ENCODE results near the gene NELFA.
"Not testable (repeated sequence)": the region's sequence is repeated elsewhere in the genome, so short reads cannot be mapped to it uniquely, and the experiment has no call there.

The NELFA gene

GRCh38 chr4:1993718-1994516 lies 14.9 kb downstream of the NELFA start:
- not testable (repeated sequence) for DNase-seq (ENCODE audit: low spot score)

DNA sequence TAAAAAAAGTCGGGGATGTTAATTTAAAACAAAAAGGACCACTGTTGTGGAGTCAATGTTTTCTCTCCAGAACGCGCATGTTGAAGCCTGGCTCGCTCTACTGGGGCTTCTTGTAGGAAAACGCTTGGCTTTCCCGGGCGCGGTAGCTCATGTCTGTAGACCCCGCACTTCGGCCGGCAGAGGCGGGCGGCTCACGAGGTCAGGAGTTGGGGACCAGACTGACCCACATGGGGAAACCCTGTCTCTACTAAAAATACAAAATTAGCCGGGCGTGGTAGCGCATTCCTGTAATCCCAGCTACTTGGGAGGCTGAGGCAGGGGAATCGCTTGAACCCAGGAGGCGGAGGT lies 15.6 kb downstream of the NELFA start:
- DNase-seq (ENCODE audit: low spot score) = no peak

GRCh38 chr4:1992468-1993168 lies 16.2 kb downstream of the NELFA start:
- no peak for DNase-seq (ENCODE audit: low spot score)

DNA sequence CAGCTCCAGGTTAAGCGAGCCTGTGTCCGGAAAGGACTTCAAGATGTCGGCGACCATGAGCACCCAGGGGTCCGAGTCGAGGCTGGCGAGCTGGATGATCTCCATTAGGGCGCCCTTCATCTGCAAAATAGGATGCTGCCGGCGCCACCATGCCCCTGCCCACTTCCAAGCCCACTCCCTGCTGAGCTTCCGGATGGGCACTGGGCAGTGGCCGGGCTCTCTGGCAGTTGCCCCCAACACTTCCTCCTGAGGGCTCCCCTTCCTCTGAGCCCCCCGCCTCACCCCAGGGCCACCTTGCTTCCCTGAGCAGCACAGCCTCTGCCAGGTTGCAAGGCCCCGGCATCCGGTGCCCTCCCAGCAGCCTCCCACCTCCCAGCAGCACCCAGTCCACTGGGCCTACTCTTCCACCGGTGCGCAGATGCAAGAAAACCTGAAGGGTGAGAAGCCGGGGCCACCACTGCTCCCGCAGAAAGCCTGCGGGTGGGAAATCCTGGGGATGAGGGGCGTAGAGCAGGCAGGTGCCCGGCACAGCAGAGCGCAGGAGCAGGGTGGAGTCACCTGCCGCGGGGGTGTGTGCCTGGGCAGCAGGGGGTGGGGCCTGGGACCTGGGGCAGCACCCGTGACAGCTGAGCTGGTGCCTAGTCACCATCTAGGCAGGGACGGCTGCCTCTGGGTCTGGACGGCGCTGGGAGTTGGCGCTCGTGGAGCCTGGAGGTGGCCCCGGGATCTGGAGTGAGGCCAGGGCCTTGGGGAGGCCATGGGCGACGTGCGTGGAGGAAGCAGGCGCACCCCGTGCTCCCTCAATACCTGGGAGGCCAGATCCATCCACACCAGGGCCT lies 17.0 kb downstream of the NELFA start:
- no peak for DNase-seq (ENCODE audit: low spot score)

GRCh38 chr4:1991087-1991486 lies 17.7 kb downstream of the NELFA start:
- DNase-seq (ENCODE audit: low spot score) = no peak

DNA sequence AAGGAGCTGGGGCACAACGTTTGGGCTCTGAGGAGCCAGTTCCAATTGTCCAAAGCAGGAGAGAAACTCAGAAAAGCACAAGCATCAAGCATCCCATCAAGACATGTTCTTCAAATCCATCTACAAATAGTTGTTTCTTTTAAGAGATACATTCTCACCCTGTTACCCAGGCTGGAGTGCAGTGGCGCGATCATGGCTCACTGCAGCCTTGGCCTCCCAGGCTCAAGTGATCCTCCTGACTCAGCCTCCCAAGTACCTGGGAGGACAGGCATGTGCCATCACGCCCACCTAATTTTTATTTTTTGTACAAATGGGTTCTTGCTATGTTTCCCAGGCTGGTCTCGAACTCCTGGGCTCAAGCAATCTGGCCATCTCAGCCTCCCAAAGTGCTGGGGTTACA lies 18.1 kb downstream of the NELFA start:
- DNase-seq (ENCODE audit: low spot score) = no peak

DNA sequence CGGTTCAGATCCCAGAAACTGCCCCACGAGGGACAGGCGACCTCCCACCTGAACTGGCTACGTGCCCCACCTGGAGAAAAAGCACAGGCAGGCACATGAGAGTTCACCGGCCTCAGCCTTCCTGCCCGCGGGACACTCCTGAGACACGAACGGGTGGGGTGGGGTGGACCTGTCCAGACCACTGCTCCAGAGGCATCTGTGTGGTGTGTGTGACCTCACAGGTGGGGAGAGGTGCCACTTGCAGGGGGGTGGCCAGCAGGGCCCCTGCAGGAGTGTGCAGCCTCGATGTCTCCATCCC lies 18.5 kb downstream of the NELFA start:
- no peak for DNase-seq (ENCODE audit: low spot score)

DNA sequence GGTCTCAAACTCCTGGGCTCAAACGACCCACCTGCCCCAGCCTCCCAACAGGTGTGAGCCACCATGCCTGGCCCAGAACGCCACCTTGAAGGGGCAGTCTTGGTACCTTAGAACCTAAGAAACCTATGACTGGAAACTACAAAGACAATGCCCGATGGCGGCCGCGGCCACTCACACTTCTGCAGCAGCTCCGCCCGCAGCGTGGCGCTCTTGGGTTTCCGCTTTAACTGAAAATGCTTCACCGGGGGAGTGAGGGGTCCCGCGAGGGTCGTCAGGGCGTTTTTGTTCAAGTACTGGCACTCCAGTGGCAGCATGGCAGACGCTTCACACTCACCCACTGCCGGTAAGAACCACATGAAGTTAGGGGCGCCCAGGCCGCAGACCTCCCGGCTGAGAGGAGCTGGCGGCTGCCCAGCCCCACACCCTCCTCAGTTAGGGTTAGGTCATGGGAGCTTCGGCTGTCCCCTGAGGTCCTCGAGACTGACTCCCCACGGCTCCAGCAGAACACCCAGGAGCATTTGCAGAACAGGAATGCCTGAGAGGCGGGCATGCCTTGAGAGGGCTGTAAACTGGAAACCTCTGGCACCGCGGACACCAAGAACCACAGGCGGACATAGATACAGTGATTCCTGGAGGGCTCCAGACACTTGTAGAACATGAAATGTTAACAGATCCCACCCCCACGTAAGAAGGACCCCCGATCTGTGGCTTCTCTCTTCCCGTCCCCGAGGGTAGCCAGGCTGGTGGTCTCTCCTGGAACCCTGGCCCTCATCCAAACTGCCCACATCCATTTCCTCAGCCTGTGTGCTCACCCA lies 19.0 kb downstream of the NELFA start:
- no peak for DNase-seq (ENCODE audit: low spot score)

GRCh38 chr4:1988327-1988724 lies 20.4 kb downstream of the NELFA start:
- DNase-seq (ENCODE audit: low spot score) = no peak

GRCh38 chr4:1987721-1988326 lies 20.9 kb downstream of the NELFA start:
- no peak for DNase-seq (ENCODE audit: low spot score)

GRCh38 chr4:1987296-1987695 lies 21.5 kb downstream of the NELFA start:
- DNase-seq (ENCODE audit: low spot score) = no peak

GRCh38 chr4:1986578-1987210 lies 22.1 kb downstream of the NELFA start:
- no peak for DNase-seq (ENCODE audit: low spot score)

DNA sequence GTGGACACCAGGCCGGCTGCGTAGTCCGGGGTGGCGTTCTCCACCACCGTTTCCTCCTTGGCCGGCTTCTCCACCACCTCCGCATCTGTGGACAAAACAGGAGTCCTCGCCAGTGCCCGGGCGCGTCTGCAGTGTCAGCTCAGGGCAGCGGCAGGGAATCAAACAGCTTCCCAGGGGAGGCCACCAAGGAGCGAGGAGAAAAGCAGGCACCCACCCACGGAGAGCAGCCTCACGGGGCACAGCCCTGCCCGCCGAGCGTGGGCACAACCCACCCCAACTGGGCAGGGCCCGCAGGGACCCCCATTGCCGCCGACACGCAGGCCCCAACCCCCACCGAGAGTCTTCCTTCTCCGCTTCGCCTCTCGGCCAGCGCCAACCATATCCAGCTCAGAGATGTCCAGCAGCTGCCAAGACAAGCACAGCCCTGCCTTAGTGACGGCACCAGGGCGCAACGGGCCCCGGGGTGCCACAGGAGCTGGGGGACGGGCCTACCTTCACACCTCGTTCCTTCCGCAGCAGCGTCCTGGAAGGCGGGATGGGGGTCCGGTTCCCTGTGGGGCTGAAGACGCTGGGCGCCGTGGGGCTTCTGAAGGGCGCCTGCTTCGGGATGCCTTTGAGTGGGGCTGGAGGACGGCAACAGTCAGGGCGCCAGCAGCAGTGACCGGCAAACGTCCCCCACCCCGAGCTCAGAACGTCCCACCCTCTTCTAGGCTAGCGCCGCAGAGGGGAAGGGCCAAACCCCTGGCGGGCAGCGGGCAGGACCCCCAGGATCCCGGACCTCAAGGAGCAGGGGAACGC lies 22.8 kb downstream of the NELFA start:
- no peak for DNase-seq (ENCODE audit: low spot score)

DNA sequence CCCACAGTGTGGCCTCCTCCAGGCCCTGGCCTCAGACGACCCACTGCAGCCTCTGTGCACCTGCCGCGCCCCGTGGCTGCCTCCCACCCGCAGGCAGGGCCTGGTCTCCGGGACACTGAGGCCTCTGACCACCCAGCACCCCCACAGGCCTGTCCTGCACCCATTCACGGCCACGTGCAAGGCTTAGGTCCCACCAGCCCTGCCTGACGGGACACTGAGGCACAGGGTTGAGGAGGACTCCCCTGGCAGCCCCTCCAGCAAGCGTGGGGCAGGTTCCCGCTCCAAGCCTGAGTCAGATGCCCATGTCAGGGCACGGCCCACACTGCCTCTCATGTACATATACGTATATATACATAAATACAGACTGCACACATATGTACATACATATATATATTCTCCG lies 23.5 kb downstream of the NELFA start:
- DNase-seq (ENCODE audit: low spot score) = no peak

DNA sequence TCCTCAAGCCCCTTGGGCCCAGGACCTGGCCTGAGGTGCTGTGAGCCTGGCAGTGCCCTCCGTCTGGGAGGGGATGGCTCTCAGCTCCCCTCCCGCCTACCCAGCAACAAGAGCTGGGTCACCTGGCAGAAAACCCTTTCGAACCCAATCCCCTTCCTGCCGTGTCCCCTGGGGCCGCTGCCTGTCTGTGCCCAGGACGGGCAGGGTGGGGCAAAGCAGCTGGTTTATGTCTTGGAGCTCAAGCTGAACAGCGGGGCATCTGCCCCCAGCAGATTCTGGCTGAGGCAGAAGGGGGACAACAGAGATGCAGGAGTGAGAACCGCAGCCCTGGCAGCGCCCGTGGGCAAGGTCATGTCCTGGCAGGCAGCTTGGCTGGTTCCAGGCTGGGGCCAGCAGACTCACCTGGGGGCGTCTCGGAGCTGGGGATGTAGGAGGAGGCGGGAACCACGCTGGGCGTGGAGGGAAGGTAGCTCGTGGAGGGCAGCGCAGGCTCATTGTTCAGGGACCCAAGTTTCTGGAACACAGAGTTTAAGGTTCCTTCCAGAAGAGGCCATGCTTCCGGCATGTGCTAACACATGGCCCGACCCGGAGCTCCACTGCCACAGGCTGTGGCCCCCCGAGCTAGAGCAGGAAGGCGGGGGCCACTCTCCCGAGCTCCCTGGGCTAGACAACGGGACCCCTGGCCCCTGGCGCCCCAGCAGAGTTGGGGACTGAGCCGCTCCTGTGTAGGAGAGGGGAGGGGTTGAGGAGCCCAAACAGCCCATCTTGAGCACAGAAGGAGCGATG lies 24.2 kb downstream of the NELFA start:
- DNase-seq (ENCODE audit: low spot score) = no peak

DNA sequence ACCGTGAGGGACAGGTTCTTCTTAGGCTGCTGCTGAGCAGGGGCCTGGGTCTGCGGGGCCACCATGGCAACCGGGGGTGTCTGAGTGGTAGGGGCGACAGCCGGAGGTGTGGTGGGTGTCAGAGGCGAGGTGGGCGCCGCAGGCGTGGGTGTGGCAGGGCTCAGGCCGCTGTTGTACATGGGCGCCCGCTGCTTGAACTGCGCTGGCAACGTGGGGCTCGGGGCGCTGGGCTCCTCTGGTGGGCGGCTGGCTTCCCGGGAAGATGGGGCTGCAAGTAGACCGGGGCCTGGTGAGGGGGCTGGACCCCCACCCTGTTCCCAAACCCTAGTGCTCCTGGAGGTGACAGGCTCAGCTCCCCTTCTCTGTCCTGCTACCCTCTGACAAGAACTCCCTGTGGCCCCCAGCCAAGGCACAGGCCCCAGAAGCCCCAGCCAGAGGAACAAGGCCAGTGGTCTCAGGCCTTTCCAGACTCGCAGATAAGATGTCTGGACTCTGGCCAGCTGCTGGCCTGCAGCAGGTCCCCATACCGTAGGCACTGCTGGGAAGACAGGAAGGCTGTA lies 24.8 kb downstream of the NELFA start:
- DNase-seq (ENCODE audit: low spot score) = no peak

DNA sequence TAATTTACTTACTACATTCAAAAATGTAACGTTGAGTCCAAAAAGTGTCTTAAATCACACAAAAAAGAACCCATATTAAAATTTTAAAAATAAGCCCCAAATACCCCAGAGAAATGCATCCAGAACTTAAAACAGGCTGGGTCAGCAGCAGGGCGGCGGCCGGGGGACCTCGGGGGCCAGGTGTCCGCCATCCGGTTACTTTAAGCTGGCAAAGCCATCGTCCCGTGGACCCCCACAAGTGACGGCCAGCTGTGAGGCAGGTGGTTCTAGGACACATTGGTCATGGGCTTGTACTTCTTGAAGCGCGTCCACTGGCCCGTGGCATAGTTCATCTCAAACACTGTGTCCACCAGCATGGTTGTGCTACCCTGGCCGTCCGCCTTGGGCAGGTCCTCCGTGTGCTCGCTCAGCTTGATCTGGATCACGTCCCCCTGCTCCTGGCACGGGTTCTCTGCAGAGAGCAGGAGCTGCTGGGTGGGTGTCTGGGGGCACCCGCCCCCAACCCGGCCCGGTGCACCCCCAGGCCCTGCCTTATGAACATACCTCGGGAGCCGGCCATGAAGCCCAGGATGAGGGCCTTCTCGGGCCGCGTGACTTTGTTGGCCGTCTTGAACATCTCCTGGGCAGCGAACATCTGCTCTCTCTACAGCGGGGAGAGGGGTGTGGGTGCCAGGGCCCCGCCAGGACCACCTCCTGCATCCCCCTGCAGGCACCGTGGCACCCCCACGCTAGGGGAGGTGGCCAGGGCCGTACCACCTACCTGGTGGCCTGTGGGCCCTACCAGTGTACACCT lies 25.5 kb downstream of the NELFA start:
- no peak for DNase-seq (ENCODE audit: low spot score)

All from AG08396 (cell line).